Activated gamma-delta T cell treated with anti-CD3 and anti-CD28 coated beads, Interleukin-2, amount 50 U/mL, for 16 hours (primary cell): Measurements from ENCODE around the gene LRMDA.

Experiments
- DNase-seq: peaks from one replicate; pipeline ENCODE4 v3.0.0-alpha.2; 2020; ENCODE audit warnings: low read depth

The LRMDA gene

DNA sequence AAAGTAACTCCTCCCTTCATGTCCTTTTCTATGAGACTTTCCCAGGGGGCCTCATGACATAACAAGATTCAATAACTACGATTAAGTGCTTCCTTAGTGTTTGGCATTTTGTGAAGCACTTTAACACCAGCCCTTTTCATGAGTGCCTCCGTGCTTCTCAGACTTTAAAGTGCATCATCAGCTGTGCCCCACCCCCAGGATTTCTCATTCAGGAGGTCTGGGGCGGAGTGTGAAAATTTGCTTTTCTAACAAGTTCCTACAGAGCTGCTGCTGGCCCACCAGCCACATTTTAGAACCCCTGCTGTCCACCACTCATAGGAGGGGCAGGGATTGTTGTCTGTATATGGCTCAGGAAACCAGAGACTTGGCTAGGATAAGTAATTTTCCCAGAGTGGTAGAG is 445.3 kb downstream of the LRMDA start:
- no peak for DNase-seq

DNA sequence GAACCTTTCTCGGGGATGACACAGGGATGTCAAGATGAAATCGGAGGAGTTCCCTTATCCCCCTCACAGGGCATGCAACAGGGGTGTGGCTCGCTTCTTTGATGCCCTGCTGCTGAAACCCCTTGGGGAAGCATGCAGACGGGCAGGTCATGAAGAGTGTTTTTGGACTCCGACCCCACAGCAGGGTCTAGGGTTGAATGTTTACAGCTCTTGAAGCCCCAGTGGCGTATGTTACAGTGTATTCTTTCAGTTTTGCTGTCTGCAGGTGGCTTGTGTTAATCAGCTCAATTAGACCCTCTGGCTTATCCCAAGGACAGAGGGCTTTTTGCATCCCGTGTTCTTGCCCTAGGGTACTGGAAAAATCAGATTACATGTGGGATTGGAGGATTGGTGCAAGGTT is 446.5 kb downstream of the LRMDA start:
- DNase-seq, result no peak

DNA sequence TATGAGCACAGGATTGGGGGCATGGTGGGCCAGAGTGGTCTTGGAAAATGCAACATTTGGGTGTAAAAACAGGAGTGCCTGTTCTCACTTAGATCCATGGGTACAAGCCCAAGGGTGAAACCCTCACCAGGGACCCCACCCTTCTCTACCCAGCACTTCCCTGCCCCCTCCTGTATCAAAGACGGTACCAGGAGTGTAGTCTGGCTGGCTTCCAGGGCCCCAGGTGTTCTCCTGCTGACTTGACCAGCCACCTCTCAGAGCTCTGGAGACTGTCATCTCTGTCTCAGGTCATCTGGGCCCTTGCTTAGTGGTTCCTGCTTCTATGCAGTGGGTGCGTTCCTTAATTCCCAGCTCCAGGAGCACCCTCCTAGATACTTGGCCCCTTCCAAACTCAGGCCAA is 447.2 kb downstream of the LRMDA start:
- no peak for DNase-seq

DNA sequence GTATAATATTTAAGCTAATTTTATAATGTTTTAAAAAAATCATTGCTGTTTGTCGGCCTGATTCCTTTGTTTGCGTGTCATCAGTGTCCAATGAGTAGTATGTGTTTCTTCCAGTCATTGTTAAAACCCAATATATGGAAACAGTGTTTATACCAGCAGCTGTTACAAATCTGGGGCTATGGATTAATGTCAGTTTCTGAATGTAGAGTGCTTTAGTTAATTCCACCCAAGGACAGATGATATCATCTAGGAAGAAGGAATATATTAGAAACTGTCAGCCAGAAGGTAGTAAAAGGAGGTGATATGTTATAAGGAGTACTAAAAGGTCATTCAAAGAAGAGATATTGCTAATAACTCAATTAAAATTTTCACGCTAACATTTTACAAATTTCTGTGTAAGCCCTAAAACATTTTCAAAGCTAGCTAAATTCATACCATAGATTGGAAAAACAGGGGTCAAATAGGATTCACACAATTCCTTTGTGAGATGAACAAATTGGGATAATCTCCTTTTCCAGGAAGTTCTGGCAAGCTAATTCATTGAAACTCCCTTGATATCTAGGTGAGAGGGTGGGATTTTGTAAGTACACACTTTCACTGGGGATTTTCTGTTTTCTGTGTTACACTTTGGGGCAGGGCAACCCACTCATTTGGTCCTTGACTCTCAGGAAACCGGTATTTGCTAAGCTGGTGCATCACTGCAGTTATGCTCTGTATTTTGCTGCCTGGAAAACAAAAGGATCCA is 448.8 kb downstream of the LRMDA start:
- DNase-seq, result no peak

DNA sequence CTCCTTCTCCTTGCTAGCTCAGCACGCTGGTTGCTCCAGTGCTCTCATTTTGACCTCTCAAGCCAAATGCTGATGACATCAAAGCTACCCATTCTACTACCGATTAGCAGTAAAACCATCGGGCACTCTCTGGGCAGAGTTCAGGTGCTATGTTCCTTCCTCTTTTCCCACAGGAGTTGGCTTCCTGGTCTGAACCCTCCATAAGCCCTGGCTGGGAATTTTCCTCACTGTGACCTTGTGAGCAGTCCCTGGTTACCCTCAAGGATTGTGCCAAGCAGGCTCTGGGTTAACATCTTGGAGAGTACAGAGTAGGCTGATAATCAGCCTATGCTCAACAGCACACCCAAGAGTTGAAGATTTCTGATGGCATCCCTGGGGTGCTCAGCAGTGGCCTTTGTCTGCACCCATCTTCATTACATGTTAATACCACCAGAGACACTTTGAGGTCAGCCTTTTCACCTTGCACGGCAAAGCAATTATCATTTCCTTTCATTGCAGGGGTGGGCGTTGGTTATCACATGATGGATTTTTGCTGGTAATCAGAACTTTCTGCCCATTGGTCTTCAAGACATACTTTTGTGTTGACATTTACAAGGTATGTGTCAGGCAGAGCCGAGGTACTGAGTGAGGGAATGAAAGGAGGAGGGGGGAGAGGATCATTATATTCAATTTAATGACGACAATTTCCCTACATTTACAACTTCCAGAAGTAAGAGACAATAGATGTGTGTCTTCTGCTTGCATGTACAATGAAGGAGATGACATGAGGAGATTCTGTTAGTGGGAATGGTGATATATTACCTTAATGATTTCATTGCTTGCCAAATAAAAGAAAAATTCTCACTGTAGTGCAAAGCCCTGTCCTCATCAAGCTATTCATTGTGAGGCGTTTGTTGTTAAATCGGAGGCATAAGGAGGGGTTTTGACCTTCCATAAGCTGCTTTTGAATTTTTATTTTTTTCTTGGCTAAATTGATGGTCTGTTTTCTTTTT is 452.0 kb downstream of the LRMDA start:
- no peak for DNase-seq

DNA sequence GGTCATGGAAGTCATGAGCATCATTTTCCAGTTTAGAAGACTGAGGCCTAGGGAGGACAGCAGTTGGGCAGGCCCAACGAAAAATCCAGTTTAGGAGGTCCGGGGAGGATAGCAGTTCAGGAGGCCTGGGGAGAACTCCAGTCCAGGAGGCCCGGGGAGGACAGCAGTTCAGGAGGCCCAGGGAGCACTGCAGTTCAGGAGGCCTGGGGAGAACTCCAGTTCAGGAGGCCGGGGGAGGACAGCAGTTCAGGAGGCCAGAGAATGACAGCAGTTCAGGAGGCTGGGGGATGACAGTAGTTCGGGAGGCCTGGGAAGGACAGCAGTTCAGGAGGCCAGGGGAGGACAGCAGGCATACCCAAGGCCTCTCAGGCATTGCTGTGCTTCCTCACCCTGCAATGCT is 453.4 kb downstream of the LRMDA start:
- DNase-seq, result no peak

DNA sequence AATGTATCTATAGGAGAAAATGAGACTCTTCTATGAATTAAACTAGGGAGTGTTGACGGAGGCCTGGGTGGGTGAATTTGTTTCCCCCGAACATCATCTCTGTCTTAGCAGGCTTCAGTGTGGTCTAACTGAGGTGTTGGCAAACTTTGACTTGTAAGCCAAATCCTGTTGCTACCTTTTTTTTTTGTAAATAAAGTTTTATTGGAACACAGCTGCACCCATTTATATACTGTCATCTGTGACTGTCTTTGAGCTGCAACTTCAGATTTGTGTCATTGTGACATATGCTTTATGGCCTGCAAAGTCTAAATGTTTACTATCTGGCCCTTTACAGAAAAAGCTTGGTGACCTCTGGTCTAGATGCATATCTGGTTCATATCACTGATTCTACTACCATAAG is 455.9 kb downstream of the LRMDA start:
- DNase-seq, result no peak

DNA sequence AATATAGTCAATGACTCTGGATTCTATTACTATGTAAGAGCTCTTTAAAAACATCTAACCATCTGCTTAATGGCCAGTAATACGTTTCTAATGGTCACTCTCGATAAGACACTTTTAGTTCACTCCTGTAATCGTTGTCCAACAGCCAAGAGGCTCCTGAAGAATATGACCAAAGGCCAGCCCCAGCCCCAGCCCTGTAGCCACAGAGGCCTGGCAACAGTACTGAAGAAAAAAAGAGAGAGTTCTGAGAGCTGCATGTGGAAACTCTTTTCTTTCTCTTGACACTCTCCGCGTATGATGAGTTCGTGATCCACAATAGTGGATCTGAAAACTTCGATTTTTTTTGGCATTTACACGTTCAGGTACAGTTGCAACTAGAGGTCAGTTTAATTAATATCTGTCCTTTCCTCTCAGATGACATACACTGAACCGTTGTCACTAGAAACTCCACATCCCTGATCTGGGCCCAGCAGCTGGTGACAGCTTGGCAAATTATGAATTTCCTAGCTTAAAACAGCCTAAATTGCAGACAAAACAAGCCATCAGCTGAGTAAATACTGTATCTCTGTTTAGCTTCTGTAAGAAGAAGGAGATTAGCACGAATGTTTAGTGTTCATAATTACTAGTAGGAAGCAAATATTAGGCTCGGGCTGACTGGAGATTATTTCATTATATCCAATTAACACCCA is 456.7 kb downstream of the LRMDA start:
- DNase-seq, result no peak

DNA sequence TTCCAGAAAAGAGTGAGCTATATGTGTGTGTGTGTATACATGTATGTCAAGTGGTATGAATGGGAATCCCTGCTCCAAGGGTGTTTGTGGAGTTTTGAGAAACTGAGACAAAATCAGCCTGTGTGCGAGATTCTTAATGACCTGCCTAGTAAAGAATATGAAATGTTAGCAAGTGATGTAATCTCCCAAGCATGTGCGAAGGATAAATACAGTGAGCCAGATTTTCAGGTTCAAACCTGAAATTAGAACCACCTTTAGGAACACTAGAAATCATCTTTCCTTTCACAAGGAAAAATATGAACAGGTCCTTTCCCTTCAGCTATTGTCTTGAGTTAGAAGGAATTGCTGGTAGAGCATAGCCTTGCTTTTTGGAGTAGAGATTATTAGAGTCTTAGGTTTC is 457.6 kb downstream of the LRMDA start:
- no peak for DNase-seq

DNA sequence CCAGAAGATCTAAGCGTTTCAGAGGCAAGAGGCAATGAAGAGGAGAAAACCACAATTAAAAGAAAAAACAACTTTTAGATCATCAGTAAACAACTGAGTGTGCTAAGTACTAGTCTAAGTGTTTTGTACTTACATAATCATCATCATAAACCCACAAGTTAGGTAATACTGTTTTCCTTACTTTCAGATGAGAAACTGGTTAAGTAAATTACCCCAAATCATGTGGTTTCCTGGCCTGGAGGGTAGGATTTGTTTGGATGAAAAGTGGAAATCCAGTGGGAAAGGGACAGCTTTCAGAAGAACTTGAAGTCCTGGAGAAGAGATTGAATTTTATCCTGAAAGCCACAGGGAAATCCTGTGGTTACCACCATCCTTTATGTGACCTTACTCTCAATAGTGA is 463.3 kb downstream of the LRMDA start:
- no peak for DNase-seq

DNA sequence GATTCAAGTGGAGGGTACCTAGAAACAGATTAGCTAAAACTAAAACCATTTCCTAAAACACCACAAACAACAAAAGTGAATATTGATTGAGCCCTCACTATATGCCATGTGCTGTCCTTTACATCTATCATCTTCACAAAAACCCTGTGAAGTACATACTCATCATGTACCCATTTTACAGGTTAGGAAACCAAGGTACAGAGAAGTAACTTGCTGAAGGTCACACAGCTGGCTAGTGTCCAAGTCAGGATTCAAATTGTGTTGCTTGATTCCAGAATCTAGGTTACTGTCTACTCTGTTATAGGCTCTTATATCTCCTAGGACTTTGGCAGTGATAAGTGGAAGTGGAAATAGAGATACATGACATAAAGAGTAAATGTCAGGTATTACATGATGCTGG is 463.8 kb downstream of the LRMDA start:
- DNase-seq, result no peak

DNA sequence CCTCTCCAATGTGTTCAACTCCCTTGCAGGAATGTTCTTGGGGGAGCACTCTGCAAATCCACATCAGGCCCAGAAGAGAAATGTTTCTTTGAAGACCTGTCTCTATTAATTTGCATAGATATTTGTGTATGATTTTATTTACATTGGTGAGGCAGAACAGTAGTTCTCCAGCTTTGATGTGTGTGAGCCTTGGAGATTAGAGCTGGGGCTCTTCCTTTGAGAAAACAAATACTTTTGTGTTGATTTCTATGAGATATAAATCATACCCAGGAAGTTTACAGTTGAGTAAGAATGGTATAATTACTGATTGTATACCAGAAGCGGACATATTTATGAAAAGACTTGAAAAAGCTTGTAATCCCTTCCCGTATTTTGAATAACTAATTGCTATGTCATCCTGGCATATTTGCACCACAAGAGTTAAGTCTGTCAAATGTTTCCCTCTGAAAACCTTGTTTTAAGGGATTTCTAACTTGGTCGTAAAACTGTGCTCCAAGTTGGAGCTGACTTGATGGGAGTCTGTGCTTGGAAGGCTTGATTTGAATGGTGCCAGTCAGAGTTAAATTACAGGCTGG is 468.5 kb downstream of the LRMDA start:
- no peak for DNase-seq

DNA sequence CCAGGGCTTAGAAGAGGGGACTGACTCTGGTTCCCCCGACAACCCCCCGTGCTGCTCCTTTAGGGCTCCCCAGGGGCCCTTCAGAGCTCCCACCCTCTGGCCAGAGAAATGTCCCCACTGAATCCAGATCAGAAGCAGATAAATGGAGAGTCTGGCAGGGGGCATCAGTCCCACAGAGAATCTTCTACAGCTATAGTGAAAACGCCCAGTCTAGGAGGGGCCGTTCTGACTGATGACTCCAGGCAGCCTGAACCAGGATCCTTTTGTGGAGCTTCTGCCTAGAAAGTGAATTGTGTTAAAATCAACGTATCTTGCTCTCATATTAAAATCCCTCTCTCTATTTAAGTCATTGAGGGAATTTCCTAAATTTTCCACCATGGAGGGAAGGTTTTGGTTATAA is 471.4 kb downstream of the LRMDA start:
- DNase-seq, result no peak

DNA sequence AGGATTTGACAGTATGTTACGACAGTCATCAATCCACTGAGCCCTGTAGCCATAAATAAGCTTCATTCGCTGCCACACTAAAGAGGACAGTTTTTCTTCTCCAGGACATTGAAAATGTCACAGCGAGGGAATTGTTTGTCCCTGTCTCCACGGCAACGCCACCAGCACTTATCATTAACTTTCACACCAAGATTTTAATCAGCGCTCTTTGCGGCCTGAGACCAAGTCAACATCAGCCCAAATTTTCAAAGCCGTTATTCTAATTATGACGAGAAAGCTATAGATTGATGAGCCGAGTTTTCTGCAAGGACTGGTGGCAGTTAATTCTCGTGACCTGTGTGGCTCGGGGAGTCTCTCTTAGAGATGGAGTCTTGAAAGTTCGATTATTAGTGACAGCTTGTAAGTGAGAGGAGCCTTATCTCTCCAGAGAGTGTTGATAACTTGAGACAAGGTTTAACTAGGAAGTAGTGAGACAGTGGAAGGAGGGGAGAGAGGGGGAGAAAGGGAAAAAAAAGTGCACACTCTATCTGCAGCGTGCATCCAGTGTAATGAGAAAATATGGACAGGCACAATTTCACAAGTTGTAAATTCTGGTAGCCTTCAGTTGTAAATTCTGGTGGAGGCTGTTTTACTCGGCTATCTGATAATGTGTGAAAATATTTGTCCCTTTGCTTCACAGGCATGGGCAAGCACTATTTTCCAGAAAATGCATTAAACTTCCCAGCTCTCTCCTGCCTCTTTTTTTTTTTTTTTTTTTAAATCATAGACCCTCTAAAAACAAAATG is 473.3 kb downstream of the LRMDA start:
- no peak for DNase-seq

DNA sequence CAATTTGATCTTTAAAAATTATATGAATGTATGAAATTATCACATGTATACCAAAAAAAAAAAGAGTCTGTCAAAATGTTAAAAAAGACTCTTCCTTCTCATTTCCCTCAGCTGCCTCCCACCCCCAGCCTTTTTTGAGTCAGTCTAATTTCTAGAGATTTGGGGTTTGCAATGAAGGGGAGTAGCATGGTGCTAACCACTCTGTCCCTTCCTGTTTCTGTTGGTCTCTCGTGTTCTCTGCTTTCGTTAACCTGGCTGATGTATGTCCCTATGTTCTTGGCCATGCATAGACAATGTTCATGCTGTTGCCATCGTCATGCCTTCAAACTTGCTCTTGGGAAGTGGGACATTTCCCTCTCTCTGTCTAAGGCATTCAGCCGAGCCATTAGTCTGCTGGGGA is 474.1 kb downstream of the LRMDA start:
- DNase-seq, result no peak

DNA sequence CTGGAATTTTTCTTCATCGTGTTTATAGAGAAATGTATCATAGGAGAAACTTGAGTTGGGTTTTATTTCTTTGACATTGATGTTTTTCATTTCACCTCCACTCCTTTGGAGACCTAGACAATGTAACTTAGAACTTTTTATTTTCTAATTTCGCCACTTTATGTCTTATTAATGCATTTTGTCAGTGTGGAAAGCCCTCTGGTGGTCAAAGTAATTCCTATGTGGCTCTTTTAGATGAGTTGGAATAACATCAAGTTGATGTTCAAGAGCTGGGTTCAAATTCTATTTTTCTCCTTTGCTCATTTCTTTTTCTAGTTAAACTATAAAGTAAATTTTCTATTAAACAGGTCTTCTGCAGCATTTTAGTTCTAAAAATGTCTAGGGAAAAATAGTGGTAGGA is 478.6 kb downstream of the LRMDA start:
- DNase-seq, result no peak

DNA sequence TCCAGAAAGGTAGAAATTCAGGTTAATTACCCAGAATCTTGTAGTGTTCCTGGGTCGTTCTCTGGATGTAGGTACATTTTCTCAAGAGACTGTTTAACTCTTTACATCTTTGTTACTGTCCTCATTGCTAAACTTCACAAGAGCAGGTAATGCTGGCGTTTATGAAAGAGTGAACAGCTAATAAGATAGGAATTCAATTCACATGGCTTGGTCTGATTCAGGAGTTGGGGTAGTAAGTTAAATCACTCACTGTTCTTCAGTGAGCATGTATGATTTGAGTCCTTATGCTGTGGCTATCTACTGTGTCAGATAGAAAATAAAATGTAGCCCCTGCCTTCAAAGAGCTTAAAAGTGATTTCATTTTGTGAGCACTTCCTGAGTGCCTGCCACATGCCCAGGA is 480.0 kb downstream of the LRMDA start:
- no peak for DNase-seq

DNA sequence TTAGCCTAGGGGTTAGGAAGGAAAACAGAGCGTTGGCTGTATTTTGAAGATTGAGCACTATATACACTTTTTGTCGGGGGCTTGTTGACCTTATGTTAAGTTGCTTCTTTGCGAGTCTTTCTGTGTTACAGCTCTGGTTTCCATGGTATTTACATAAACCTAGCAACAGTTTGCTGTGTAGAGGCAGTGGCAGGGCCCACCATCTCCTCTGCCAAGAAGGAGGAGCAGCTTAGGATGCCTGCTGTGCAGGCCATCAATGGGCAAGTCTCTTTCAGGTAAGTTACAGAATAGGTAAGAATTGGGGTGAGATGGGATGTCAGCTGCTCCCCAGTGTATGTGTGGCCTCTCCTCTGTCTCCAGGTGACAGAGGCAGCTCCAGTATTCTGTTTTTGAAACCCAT is 485.5 kb downstream of the LRMDA start:
- DNase-seq, result no peak

DNA sequence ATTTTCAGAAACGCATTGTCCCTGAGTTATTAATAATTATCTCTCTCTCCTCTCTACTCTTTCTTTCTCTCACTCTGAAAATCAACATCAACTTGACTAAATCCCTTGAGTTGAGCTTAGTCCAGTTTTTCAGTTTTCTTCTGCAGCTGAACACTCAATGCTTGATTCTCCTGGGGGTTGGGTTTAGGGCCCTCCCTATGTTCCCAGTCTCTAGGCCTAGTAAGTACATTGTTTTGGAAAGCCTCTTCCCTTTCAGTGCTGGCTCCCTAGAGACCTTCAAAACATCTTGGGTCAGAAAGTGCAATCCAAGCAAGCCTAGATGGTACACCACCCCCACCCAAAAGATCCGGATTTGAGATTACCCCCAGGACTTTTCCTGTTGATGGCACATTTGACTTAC is 488.5 kb downstream of the LRMDA start:
- no peak for DNase-seq

DNA sequence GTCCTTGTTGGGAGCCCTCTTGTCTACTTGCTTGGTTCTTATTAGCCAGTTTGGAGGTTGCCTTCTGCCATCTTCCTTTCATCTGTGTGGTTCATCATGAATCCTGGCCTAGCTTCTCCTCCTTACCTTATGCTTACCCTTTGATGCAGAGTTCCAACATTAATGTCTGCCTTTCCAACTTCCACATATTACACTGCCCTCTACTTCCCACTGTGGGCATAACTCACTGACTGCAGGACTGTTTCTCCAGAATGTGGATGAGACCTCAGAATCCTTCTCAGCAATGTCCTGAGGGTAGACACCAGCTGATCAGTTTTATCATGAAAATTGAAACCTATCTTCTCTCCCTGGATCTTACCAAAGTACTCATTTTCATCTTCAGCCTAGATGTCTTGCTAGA is 491.0 kb downstream of the LRMDA start:
- no peak for DNase-seq

DNA sequence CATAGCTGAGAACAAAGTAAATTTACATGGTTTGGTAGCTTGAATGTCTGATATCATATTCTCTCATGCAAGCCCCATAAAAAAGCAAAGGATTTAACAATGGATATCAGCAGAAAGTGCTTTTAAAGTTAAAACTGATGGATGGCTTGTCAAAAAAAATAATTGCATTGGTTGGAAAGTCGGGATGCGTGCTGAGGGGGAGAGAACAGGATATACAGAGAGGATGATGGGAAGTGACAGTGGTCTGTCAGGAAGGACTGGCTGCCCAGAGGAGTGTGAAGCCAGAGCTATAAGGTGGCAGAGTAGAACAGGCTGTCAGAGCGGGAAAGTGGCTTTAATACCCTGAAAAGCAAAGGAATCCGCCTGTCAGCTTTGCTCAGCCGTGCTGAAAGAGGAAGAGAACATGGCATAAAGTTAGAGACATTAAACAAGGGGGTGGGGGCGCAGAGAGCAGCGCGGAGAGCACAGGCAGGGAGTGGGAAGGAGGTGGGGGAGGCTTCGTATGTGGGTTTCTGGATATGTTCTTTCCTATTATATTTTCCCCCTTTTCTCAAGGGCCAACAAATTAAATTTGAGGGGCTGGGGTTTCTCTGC is 493.0 kb downstream of the LRMDA start:
- DNase-seq, result no peak
